Retinal pigment epithelial cell (primary cell): ENCODE measurements around the gene RIMKLB.
"Not testable (repeated sequence)": the region's sequence is repeated elsewhere in the genome, so short reads cannot be mapped to it uniquely, and the experiment has no call there.

ENCODE experiments used
- DNase-seq: peaks from one replicate; pipeline ENCODE4 v3.0.0-alpha.2; 2010; ENCODE audit warnings: low read depth
- H3K4me3 ChIP-seq: 2 replicates; pipeline ENCODE4 v1.5.1; 2011; ENCODE audit warnings: mild to moderate bottlenecking, low read length, control low read depth, moderate library complexity
- CTCF ChIP-seq: conservative IDR thresholded peaks from 2 replicates; pipeline ENCODE4 v1.5.1; 2011; ENCODE audit warnings: low read depth, low read length, control low read depth, inconsistent platforms

The RIMKLB gene

GRCh38 chr12:8779281-8779680 lies 81.5 kb downstream of the RIMKLB start:
- no peak for DNase-seq
- no peak for TF ChIP-seq CTCF
- H3K4me3 ChIP-seq: no peak overlapping the region

- no peak overlapping the region for H3K4me3 ChIP-seq
- no peak for TF ChIP-seq CTCF
- no peak for DNase-seq
Observed at GRCh38 chr12:8779862-8780261, 82.1 kb downstream of the RIMKLB start.

- peak; percentile 58 for TF ChIP-seq CTCF
- DNase-seq: peak; percentile 11
- H3K4me3 ChIP-seq: no peak overlapping the region
Observed at GRCh38 chr12:8780389-8780788, 82.6 kb downstream of the RIMKLB start.

GRCh38 chr12:8781381-8782127 lies 83.8 kb downstream of the RIMKLB start:
- H3K4me3 ChIP-seq: no peak overlapping the region
- TF ChIP-seq CTCF: no peak
- no peak for DNase-seq

- no peak for DNase-seq
- no peak overlapping the region for H3K4me3 ChIP-seq
- TF ChIP-seq CTCF: no peak
Observed at GRCh38 chr12:8784290-8784888, 86.6 kb downstream of the RIMKLB start.

- no peak overlapping the region for H3K4me3 ChIP-seq
- DNase-seq: no peak
- TF ChIP-seq CTCF: no peak
Observed at GRCh38 chr12:8785499-8785898, 87.7 kb downstream of the RIMKLB start.

GRCh38 chr12:8787206-8787605 lies 89.4 kb downstream of the RIMKLB start:
- not testable (repeated sequence) for DNase-seq, H3K4me3 ChIP-seq

GRCh38 chr12:8788706-8789105 lies 90.9 kb downstream of the RIMKLB start:
- H3K4me3 ChIP-seq, DNase-seq: not testable (repeated sequence)

- not testable (repeated sequence) for DNase-seq, H3K4me3 ChIP-seq
Observed at GRCh38 chr12:8789341-8790013, 91.7 kb downstream of the RIMKLB start.

- H3K4me3 ChIP-seq, DNase-seq: not testable (repeated sequence)
Observed at GRCh38 chr12:8793226-8793625, 95.4 kb downstream of the RIMKLB start.

- not testable (repeated sequence) for DNase-seq, H3K4me3 ChIP-seq
Observed at GRCh38 chr12:8794611-8795010, 96.8 kb downstream of the RIMKLB start.
